GM10847 (cell line): ENCODE results near the gene CERS2.

Experiments
- POLR2A ChIP-seq: IDR thresholded peaks from 2 replicates; pipeline ENCODE4 v1.6.1; 2011; ENCODE audit not compliant: insufficient read length; ENCODE audit errors: extremely low read depth

Gene CERS2

GRCh38 chr1:150965605-150966004, 9.0 kb downstream of the CERS2 start:
- no peak for TF ChIP-seq POLR2A

DNA sequence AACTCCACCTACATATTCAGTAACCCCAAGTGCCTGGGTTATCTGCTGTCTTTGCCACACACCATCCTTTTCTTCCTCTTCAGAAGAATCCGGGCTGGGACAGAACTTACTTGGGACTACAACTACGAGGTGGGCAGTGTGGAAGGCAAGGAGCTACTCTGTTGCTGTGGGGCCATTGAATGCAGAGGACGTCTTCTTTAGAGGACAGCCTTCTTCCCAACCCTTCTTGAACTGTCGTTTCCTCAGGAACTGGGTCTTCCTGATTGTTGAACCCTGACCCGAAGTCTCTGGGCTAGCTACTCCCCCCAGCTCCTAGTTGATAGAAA, 10.5 kb downstream of the CERS2 start:
- TF ChIP-seq POLR2A, result no peak

DNA sequence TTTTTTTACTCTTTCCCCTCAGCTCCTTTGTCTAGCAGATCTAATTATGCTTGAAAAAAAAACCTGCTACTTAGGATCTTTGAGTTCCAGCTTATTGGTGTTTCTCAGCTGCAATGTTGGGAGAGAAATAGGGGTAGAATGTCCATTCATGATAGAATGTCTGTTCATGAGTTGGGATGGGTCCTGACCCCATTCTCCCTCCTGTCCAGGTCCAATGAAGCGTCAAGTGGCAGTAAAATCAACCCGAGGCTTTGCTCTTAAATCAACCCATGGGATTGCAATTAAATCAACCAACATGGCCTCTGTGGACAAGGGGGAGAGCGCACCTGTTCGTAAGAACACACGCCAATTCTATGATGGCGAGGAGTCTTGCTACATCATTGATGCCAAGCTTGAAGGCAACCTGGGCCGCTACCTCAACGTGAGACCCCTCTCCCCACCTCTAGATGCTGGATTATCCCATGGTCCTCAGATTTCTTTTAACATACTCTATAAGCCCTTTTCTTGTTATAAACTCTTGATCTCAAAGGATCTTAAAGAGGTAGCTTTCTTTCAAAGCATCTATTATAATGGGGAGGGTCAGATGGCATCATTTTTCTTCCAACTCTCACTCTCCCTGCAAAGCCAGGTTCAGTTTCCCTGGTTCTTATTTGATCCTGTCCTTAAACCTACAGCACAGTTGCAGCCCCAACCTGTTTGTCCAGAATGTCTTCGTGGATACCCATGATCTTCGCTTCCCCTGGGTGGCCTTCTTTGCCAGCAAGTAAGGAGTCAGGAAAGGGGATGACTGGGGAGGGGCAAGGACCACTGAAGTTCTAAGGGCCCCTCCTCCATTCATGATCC, 11.1 kb downstream of the CERS2 start:
- TF ChIP-seq POLR2A, result no peak

DNA sequence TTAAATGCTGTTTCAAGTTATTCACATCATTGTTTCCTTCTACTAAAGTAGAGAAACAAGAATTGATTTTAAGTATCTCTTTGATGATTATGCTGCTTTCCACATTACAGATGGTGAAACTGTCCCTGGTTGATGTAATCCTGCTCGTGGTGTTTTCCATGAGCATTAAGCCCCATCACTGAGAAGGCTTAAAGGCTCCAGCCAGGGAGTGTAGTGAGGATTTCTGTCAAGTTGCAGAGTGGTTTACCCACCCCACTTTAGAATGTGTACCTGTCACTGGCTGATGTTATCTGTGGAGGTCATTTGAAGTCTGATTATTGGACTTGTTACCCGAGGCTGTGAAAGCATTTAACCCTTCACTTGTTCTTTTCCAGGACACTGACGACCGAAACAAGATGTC, 12.9 kb downstream of the CERS2 start:
- no peak for TF ChIP-seq POLR2A

- no peak for TF ChIP-seq POLR2A
Measured at GRCh38 chr1:150960646-150961045, 14.0 kb downstream of the CERS2 start.

- no peak for TF ChIP-seq POLR2A
Measured at GRCh38 chr1:150957666-150958065, 17.0 kb downstream of the CERS2 start.

- no peak for TF ChIP-seq POLR2A
Measured at GRCh38 chr1:150955280-150955679, 19.4 kb downstream of the CERS2 start.

GRCh38 chr1:150954708-150955107, 19.9 kb downstream of the CERS2 start:
- no peak for TF ChIP-seq POLR2A

DNA sequence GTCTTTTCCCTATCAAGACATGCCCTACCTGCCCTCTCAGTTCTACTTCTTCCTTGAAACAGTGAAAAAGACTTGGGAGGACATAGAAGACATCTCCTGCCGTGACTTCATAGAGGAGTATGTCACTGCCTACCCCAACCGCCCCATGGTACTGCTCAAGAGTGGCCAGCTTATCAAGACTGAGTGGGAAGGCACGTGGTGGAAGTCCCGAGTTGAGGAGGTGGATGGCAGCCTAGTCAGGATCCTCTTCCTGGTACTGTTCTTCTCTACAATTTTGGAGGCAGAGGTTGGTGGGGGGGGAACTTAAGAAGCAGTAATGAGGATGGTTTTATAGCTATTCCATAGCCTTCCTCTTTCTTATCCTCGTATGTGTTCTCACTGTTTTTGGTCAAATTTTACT, 29.8 kb downstream of the CERS2 start:
- TF ChIP-seq POLR2A, result no peak

- no peak for TF ChIP-seq POLR2A
Measured at GRCh38 chr1:150931773-150932172, 42.9 kb downstream of the CERS2 start.

GRCh38 chr1:150928286-150928685, 46.3 kb downstream of the CERS2 start:
- no peak for TF ChIP-seq POLR2A

- TF ChIP-seq POLR2A, result no peak
Measured at GRCh38 chr1:150927624-150928023, 47.0 kb downstream of the CERS2 start.

- TF ChIP-seq POLR2A, result no peak
Measured at GRCh38 chr1:150926097-150926741, 48.4 kb downstream of the CERS2 start, which contains the start of gene SETDB1. Gene SETDB1 (plus strand): TSS chr1:150926363. CDS start chr1:150927715, 1,352 bp downstream.

DNA sequence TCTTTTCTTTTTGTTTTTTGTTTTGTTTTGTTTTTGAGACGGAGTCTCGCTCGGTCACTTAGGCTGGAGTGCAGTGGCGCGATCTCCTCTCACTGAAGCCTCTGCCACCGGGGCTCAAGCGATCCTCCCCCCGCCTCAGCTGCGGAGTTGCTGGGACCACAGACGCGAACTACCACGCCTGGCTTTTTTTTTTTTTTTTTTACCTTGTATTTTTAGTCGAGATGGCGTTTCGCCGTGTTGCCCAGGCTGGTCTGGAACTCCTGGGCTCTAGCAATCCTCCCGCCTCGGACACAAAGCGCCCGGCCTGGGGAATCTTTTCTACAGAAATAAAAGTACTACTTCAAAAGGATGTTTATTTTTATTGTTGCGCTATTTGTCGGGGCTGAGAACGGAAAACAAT, 49.6 kb downstream of the CERS2 start:
- TF ChIP-seq POLR2A, result no peak

DNA sequence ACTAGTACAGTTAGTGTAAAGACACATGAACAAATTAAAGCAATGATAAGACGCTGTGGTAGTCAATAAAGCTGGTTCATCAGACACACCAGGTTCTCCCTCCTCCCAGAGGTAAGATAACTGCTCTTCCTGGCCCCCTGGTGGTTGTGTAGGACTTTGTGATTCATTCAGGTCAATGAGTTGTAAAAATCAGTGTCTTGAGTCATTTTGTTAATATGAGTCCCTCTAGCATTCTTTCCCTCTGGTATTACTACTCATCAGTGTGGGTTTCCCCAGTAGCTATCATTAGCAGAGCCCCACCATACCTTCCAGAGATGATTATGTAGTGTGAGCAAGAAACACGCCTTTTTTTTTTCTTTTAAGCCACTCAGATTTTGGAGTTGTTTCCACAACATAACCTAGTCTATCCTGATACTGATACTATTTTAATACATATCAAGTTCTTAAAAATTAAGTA, 52.1 kb downstream of the CERS2 start:
- no peak for TF ChIP-seq POLR2A

GRCh38 chr1:150917387-150917786, 57.2 kb downstream of the CERS2 start:
- TF ChIP-seq POLR2A, result no peak
